HEK293 (cell line): Measurements from ENCODE around the gene ZNF260.

Experiments
- BCL11B ChIP-seq: fragments of 450-650 bp; formaldehyde crosslinking; IDR thresholded peaks from 2 replicates; pipeline ENCODE4 v1.5.1; 2016; ENCODE audit warnings: low read depth, missing biosample characterization, missing genetic modification characterization
- CTCF ChIP-seq: fragments of 450-650 bp; formaldehyde crosslinking; IDR thresholded peaks from 2 replicates; pipeline ENCODE4 v1.5.1; 2016; ENCODE audit warnings: missing biosample characterization, missing genetic modification characterization
- KLF17 ChIP-seq: fragments of 450-650 bp; formaldehyde crosslinking; IDR thresholded peaks from 2 replicates; pipeline ENCODE4 v1.5.1; 2016; ENCODE audit warnings: missing biosample characterization, missing genetic modification characterization
- MEIS1 ChIP-seq: sonication (generic); formaldehyde crosslinking; IDR thresholded peaks from 2 replicates; pipeline ENCODE4 v1.8.1; 2022; ENCODE audit warnings: missing genetic modification reagents, mild to moderate bottlenecking, borderline replicate concordance
- MZF1 ChIP-seq: fragments of 450-650 bp; formaldehyde crosslinking; IDR thresholded peaks from 2 replicates; pipeline ENCODE4 v1.5.1; 2017; ENCODE audit warnings: missing biosample characterization, missing genetic modification characterization, borderline replicate concordance
- SCRT1 ChIP-seq: fragments of 450-650 bp; formaldehyde crosslinking; IDR thresholded peaks from 2 replicates; pipeline ENCODE4 v1.5.1; 2016; ENCODE audit warnings: missing biosample characterization, missing genetic modification characterization, borderline replicate concordance
- SCRT2 ChIP-seq: fragments of 450-650 bp; formaldehyde crosslinking; IDR thresholded peaks from 2 replicates; pipeline ENCODE4 v1.5.1; 2016; ENCODE audit warnings: missing biosample characterization, missing genetic modification characterization
- SETDB1 ChIP-seq: IDR thresholded peaks from one replicate; pipeline ENCODE4 v1.6.1; 2017; ENCODE audit warnings: mild to moderate bottlenecking, low read length, moderate library complexity, mixed read lengths; ENCODE audit not compliant: insufficient read length
- TSHZ1 ChIP-seq: fragments of 450-650 bp; formaldehyde crosslinking; IDR thresholded peaks from 2 replicates; pipeline ENCODE4 v1.5.1; 2016; ENCODE audit warnings: missing biosample characterization, missing genetic modification characterization, borderline replicate concordance
- YY1 ChIP-seq: fragments of 450-650 bp; formaldehyde crosslinking; IDR thresholded peaks from 2 replicates; pipeline ENCODE4 v1.5.1; 2018; ENCODE audit warnings: missing biosample characterization, missing genetic modification characterization
- ZBTB1 ChIP-seq: fragments of 450-650 bp; formaldehyde crosslinking; IDR thresholded peaks from 2 replicates; pipeline ENCODE4 v1.5.1; 2016; ENCODE audit warnings: missing biosample characterization, missing genetic modification characterization
- ZBTB11 ChIP-seq: fragments of 450-650 bp; formaldehyde crosslinking; conservative IDR thresholded peaks from 2 replicates; pipeline ENCODE4 v1.5.1; 2016; ENCODE audit warnings: low read depth, missing biosample characterization, missing genetic modification characterization
- ZBTB17 ChIP-seq: fragments of 450-650 bp; formaldehyde crosslinking; IDR thresholded peaks from 2 replicates; pipeline ENCODE4 v1.5.1; 2016; ENCODE audit warnings: missing biosample characterization, missing genetic modification characterization
- ZBTB26 ChIP-seq: fragments of 450-650 bp; formaldehyde crosslinking; optimal IDR thresholded peaks from 2 replicates; pipeline ENCODE3; 2016; ENCODE audit warnings: missing biosample characterization, mild to moderate bottlenecking, missing genetic modification characterization
- ZFHX2 ChIP-seq: fragments of 450-650 bp; formaldehyde crosslinking; conservative IDR thresholded peaks from 2 replicates; pipeline ENCODE4 v1.5.1; 2016; ENCODE audit warnings: missing biosample characterization, missing genetic modification characterization
- ZNF155 ChIP-seq: fragments of 450-650 bp; formaldehyde crosslinking; IDR thresholded peaks from 2 replicates; pipeline ENCODE4 v1.5.1; 2016; ENCODE audit warnings: missing biosample characterization, missing genetic modification characterization
- ZNF174 ChIP-seq: fragments of 450-650 bp; formaldehyde crosslinking; IDR thresholded peaks from 2 replicates; pipeline ENCODE4 v1.5.0; 2017; ENCODE audit warnings: missing biosample characterization, mild to moderate bottlenecking, missing genetic modification characterization
- ZNF175 ChIP-seq: fragments of 450-650 bp; formaldehyde crosslinking; IDR thresholded peaks from 2 replicates; pipeline ENCODE4 v1.5.1; 2016; ENCODE audit warnings: missing biosample characterization, missing genetic modification characterization
- ZNF184 ChIP-seq: fragments of 450-650 bp; IDR thresholded peaks from 2 replicates; pipeline ENCODE4 v1.5.1; 2018; ENCODE audit warnings: missing biosample characterization, mild to moderate bottlenecking, missing genetic modification characterization
- ZNF202 ChIP-seq: fragments of 450-650 bp; formaldehyde crosslinking; IDR thresholded peaks from 2 replicates; pipeline ENCODE4 v1.5.1; 2016; ENCODE audit warnings: missing biosample characterization, missing genetic modification characterization, borderline replicate concordance
- ZNF24 ChIP-seq: fragments of 450-650 bp; formaldehyde crosslinking; IDR thresholded peaks from 2 replicates; pipeline ENCODE4 v1.5.1; 2016; ENCODE audit warnings: missing biosample characterization, missing genetic modification characterization
- ZNF26 ChIP-seq: fragments of 450-650 bp; formaldehyde crosslinking; IDR thresholded peaks from 2 replicates; pipeline ENCODE4 v1.5.1; 2016; ENCODE audit warnings: missing biosample characterization, missing genetic modification characterization
- ZNF660 ChIP-seq: fragments of 450-650 bp; IDR thresholded peaks from 2 replicates; pipeline ENCODE4 v1.5.1; 2018; ENCODE audit warnings: missing biosample characterization, mild to moderate bottlenecking, missing genetic modification characterization
- ZNF707 ChIP-seq: fragments of 450-650 bp; formaldehyde crosslinking; IDR thresholded peaks from 2 replicates; pipeline ENCODE4 v1.5.1; 2016; ENCODE audit warnings: missing biosample characterization, missing genetic modification characterization
- ZNF777 ChIP-seq: fragments of 450-650 bp; formaldehyde crosslinking; IDR thresholded peaks from 2 replicates; pipeline ENCODE4 v1.5.1; 2017; ENCODE audit warnings: missing biosample characterization, missing genetic modification characterization, borderline replicate concordance

Gene ZNF260

GRCh38 chr19:36528194-36528920, at the start of gene ZNF260 (continued):
- TF ChIP-seq ZNF26 (tag by site-specific recombination), result no peak
- TF ChIP-seq SETDB1, result no peak
- TF ChIP-seq ZNF184, result peak; percentile 86
- TF ChIP-seq ZBTB26 (tag by site-specific recombination), result peak; percentile 93
- TF ChIP-seq ZBTB17 (tag by site-specific recombination), result peak; percentile 99
- peak; percentile 89 for TF ChIP-seq KLF17 (tag by site-specific recombination)
- no peak for TF ChIP-seq ZNF174 (tag by site-specific recombination)
- TF ChIP-seq MEIS1 (CRISPR knock-in tag), result no peak
- TF ChIP-seq ZNF202 (tag by site-specific recombination), result no peak
- TF ChIP-seq ZNF175 (tag by site-specific recombination), result no peak
- peak; percentile 99 for TF ChIP-seq YY1
- peak; percentile 93 for TF ChIP-seq ZBTB11
- TF ChIP-seq ZBTB1 (tag by site-specific recombination), result no peak
- peak; percentile 68; the same call in 1 of the 2 replicates for TF ChIP-seq ZNF24
- TF ChIP-seq SCRT1 (tag by site-specific recombination), result no peak
- TF ChIP-seq ZNF707, result no peak
- TF ChIP-seq BCL11B (tag by site-specific recombination), result peak; percentile 43; the same call in 1 of the 2 replicates
- TF ChIP-seq ZNF155 (tag by site-specific recombination), result no peak
- TF ChIP-seq ZNF777 (tag by site-specific recombination), result no peak
- TF ChIP-seq TSHZ1 (tag by site-specific recombination), result no peak
- no peak for TF ChIP-seq ZFHX2 (tag by site-specific recombination)
- no peak for TF ChIP-seq SCRT2
- TF ChIP-seq CTCF (tag by site-specific recombination), result peak; percentile 45; the same call in 1 of the 2 replicates
- TF ChIP-seq MZF1 (tag by site-specific recombination), result peak; percentile 76; the same call in 1 of the 2 replicates
- TF ChIP-seq ZNF660 (tag by site-specific recombination), result peak; percentile 98
